Stimulated activated CD8-positive, alpha-beta memory T cell treated with anti-CD3 and anti-CD28 coated beads, Interleukin-4, amount 100 ng/mL, for 24 hours (primary cell): ENCODE measurements around the gene PLCB1.

ENCODE experiments used
- DNase-seq: peaks from one replicate; pipeline ENCODE4 v3.0.0-alpha.2; 2020; ENCODE audit warnings: low read depth

Gene PLCB1

GRCh38 chr20:8212286-8212685 is 80.2 kb downstream of the PLCB1 start:
- no peak for DNase-seq

- no peak for DNase-seq
These were observed 81.2 kb downstream of the PLCB1 start for GRCh38 chr20:8213270-8213669.

GRCh38 chr20:8213831-8214587 is 81.9 kb downstream of the PLCB1 start:
- no peak for DNase-seq

GRCh38 chr20:8215361-8215781 is 83.3 kb downstream of the PLCB1 start:
- DNase-seq, result no peak

- no peak for DNase-seq
These were observed 84.5 kb downstream of the PLCB1 start for GRCh38 chr20:8216375-8217200.

GRCh38 chr20:8218861-8219260 is 86.8 kb downstream of the PLCB1 start:
- no peak for DNase-seq

- no peak for DNase-seq
These were observed 87.3 kb downstream of the PLCB1 start for GRCh38 chr20:8219403-8219802.

- DNase-seq, result no peak
These were observed 88.7 kb downstream of the PLCB1 start for GRCh38 chr20:8220716-8221115.

- no peak for DNase-seq
These were observed 89.9 kb downstream of the PLCB1 start for GRCh38 chr20:8221887-8222419.

- no peak for DNase-seq
These were observed 91.2 kb downstream of the PLCB1 start for GRCh38 chr20:8223091-8223870.

- no peak for DNase-seq
These were observed 93.6 kb downstream of the PLCB1 start for GRCh38 chr20:8225658-8226057.

- DNase-seq, result no peak
These were observed 94.0 kb downstream of the PLCB1 start for GRCh38 chr20:8226106-8226505.

GRCh38 chr20:8227293-8227692 is 95.2 kb downstream of the PLCB1 start:
- DNase-seq, result no peak

GRCh38 chr20:8228315-8228714 is 96.2 kb downstream of the PLCB1 start:
- DNase-seq, result no peak

- no peak for DNase-seq
These were observed 97.0 kb downstream of the PLCB1 start for GRCh38 chr20:8229090-8229489.

- DNase-seq, result no peak
These were observed 99.0 kb downstream of the PLCB1 start for GRCh38 chr20:8231038-8231437.

GRCh38 chr20:8232332-8232731 is 100.3 kb downstream of the PLCB1 start:
- DNase-seq, result no peak

- no peak for DNase-seq
These were observed 102.5 kb downstream of the PLCB1 start for GRCh38 chr20:8234580-8234979.

GRCh38 chr20:8242066-8242465 is 110.0 kb downstream of the PLCB1 start:
- DNase-seq, result no peak

GRCh38 chr20:8242827-8243724 is 111.0 kb downstream of the PLCB1 start:
- no peak for DNase-seq

GRCh38 chr20:8244637-8245036 is 112.6 kb downstream of the PLCB1 start:
- DNase-seq, result no peak
